GM23248 (cell line): ENCODE data around the gene TTBK1. TPM values are rescaled to one million over a fixed set of nuclear protein-coding genes. Genes with fewer than 3 reads are reported as not detected.
A peak's percentile ranks its signal among the peaks of the same experiment; 100 is the strongest.

ENCODE experiments used
- DNase-seq: peaks from one replicate; pipeline ENCODE4 v3.0.0-alpha.2; 2015
- H2AFZ ChIP-seq: fragments of 200-600 bp; sonication (generic); 2 replicates; pipeline ENCODE4 v1.6.1; 2016; ENCODE audit warnings: antibody characterized with exemption
- H3F3A ChIP-seq: fragments of 200-600 bp; sonication (generic); 2 replicates; pipeline ENCODE4 v1.6.1; 2016; ENCODE audit warnings: mild to moderate bottlenecking, antibody characterized with exemption, mixed run types; ENCODE audit not compliant: insufficient read depth
- H3K27ac ChIP-seq: fragments of 200-600 bp; sonication (generic); 2 replicates; pipeline ENCODE4 v1.5.1; 2016; ENCODE audit warnings: mild to moderate bottlenecking
- H3K27me3 ChIP-seq: fragments of 200-600 bp; sonication (generic); replicated peaks from 2 replicates; pipeline ENCODE4 v1.6.1; 2016; ENCODE audit warnings: mild to moderate bottlenecking; ENCODE audit not compliant: insufficient read depth
- H3K36me3 ChIP-seq: fragments of 200-600 bp; sonication (generic); 2 replicates; pipeline ENCODE4 v1.6.1; 2016; ENCODE audit warnings: low read depth, mild to moderate bottlenecking
- H3K4me1 ChIP-seq: fragments of 200-600 bp; sonication (generic); 2 replicates; pipeline ENCODE4 v1.6.1; 2016; ENCODE audit warnings: mild to moderate bottlenecking; ENCODE audit not compliant: insufficient read depth
- H3K4me2 ChIP-seq: fragments of 200-600 bp; sonication (generic); one replicate; pipeline ENCODE4 v1.6.1; 2016; ENCODE audit warnings: mild to moderate bottlenecking; ENCODE audit not compliant: unreplicated experiment
- H3K4me3 ChIP-seq: fragments of 200-600 bp; sonication (generic); 2 replicates; pipeline ENCODE4 v1.5.1; 2016; ENCODE audit warnings: mild to moderate bottlenecking
- H3K79me2 ChIP-seq: fragments of 200-600 bp; sonication (generic); 2 replicates; pipeline ENCODE4 v1.6.1; 2016; ENCODE audit warnings: mild to moderate bottlenecking; ENCODE audit not compliant: insufficient read depth
- H3K9ac ChIP-seq: fragments of 200-600 bp; sonication (generic); 2 replicates; pipeline ENCODE4 v1.6.1; 2016; ENCODE audit warnings: mild to moderate bottlenecking
- H3K9me2 ChIP-seq: fragments of 200-600 bp; sonication (generic); 2 replicates; pipeline ENCODE4 v1.6.1; 2016; ENCODE audit warnings: mixed run types, mild to moderate bottlenecking, moderate library complexity; ENCODE audit not compliant: insufficient read depth
- H3K9me3 ChIP-seq: fragments of 200-600 bp; sonication (generic); one replicate; pipeline ENCODE4 v1.6.1; 2017; ENCODE audit warnings: low read depth
- H4K20me1 ChIP-seq: fragments of 200-600 bp; sonication (generic); 2 replicates; pipeline ENCODE4 v1.6.0; 2016; ENCODE audit not compliant: insufficient read depth
- EZH2 ChIP-seq: fragments of 200-600 bp; sonication (generic); IDR thresholded peaks from 2 replicates; pipeline ENCODE4 v1.6.1; 2018; ENCODE audit warnings: antibody characterized with exemption, mild to moderate bottlenecking; ENCODE audit not compliant: insufficient read depth, poor library complexity, severe bottlenecking
- EZH2phosphoT487 ChIP-seq: fragments of 200-600 bp; sonication (generic); IDR thresholded peaks from 2 replicates; pipeline ENCODE4 v1.6.1; 2018; ENCODE audit warnings: antibody characterized with exemption, moderate library complexity, mild to moderate bottlenecking, low read depth; ENCODE audit not compliant: insufficient read depth
- WGBS, 2 experiments: methylation state at CpG; one replicate each; pipeline ENCODE4 v1.1.6; 2015 to 2017; ENCODE audit warnings: low lambda C conversion rate in 2 of 2, low coverage in 1 of 2; ENCODE audit errors: missing lambda C conversion rate in 2 of 2; 5-methylcytosine and 5-hydroxymethylcytosine counted together
- in situ Hi-C: fragments of 300-500 bp; cut with MboI; formaldehyde crosslinking; loops from 2 replicates; pipeline ENCODE4 v1.15.0; 2020
- polyA plus RNA-seq: library from polyadenylated mRNA; unstranded; fragments of >200 nt; fragmentation: Nextera tagmentation; extraction: Ambion mirVana; gene quantifications from 2 replicates; pipeline ENCODE4 v1.2.1, GENCODE V29; 2016
- total RNA-seq: library from RNA; depleted of rRNA; stranded (reverse); fragments of >200 nt; shearing (Covaris generic); gene quantifications from 2 replicates; pipeline ENCODE4 v1.2.3, GENCODE V29; 2014

TTBK1 gene
- total and polyA plus RNA-seq, 2 experiments from 2014 or later: not detected

DNA sequence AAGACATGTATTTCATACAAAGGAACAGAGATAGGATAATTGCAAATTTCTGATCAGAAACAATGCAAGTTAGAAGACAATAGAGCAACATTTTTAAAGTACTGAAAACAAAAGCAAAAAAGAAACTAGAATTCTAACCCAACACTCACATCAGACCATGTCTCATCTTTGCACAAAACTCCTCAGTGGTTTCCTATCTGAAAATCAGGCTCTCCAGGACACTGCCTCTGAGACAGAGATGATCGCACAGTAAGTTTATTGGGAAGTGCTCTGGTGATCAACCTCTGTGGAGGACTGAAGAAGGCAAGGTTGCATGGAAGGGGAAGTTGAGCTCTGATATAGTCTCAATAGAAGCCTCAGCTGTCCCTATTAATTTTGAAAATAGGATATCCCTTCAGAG is 2.3 kb upstream of the TTBK1 start:
- H3K79me2 ChIP-seq: no peaks in the 10 kb centered on the region
- no peaks in the 10 kb centered on the region for H4K20me1 ChIP-seq
- no peak for DNase-seq
- H3K4me2 ChIP-seq: no peak overlapping the region
- TF ChIP-seq EZH2: no peak
- no peak for TF ChIP-seq EZH2phosphoT487
- H3K9me3 ChIP-seq: no peaks in the 10 kb centered on the region
- WGBS, 2 experiments: 94 to 95% methylated on average over 1 of the region's 1 CpG
- H3K27ac ChIP-seq: no peak overlapping the region
- in situ Hi-C loops: no loop called here
- H2AFZ ChIP-seq: no peak overlapping the region
- H3K4me1 ChIP-seq: no peaks in the 10 kb centered on the region
- peaks cover 61% of the 10 kb centered on the region for H3K27me3 ChIP-seq
- no peaks in the 10 kb centered on the region for H3K9me2 ChIP-seq
- no peaks in the 10 kb centered on the region for H3K36me3 ChIP-seq
- no peak overlapping the region for H3K4me3 ChIP-seq
- no peaks in the 10 kb centered on the region for H3F3A ChIP-seq
- H3K9ac ChIP-seq: no peak overlapping the region

DNA sequence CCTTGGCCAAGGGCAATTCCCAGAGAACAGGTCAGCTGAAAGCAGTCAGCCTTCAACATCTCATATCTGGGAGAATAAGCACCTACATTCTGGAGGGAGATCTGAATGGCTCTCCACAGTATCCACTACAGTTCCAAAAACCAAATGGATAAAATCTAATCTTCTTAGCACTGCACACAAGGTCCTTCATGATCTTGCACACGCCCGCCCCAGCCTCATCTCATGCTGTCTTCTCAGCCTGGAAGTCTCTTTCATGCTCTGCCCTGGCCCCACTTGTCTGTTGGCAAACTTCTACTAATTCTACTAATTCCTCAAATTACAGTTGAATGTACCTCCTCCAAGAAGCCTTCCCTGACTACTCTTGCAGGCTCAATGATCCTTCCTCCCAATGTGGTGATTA is 1.8 kb upstream of the TTBK1 start:
- no peaks in the 10 kb centered on the region for H3K9me2 ChIP-seq
- H3F3A ChIP-seq: no peaks in the 10 kb centered on the region
- no peak overlapping the region for H3K27ac ChIP-seq
- DNase-seq: no peak
- no peaks in the 10 kb centered on the region for H3K36me3 ChIP-seq
- TF ChIP-seq EZH2 (no peak), EZH2phosphoT487 (no peak)
- no peak overlapping the region for H3K4me2 ChIP-seq
- in situ Hi-C loops: no loop called here
- 32 to 34% methylated on average over 2 of the region's 2 CpGs for WGBS, 2 experiments
- no peaks in the 10 kb centered on the region for H3K79me2 ChIP-seq
- no peak overlapping the region for H3K4me3 ChIP-seq
- no peak overlapping the region for H3K9ac ChIP-seq
- no peaks in the 10 kb centered on the region for H4K20me1 ChIP-seq
- peaks cover 63% of the 10 kb centered on the region for H3K27me3 ChIP-seq
- H3K4me1 ChIP-seq: no peaks in the 10 kb centered on the region
- H2AFZ ChIP-seq: no peak overlapping the region
- H3K9me3 ChIP-seq: no peaks in the 10 kb centered on the region

DNA sequence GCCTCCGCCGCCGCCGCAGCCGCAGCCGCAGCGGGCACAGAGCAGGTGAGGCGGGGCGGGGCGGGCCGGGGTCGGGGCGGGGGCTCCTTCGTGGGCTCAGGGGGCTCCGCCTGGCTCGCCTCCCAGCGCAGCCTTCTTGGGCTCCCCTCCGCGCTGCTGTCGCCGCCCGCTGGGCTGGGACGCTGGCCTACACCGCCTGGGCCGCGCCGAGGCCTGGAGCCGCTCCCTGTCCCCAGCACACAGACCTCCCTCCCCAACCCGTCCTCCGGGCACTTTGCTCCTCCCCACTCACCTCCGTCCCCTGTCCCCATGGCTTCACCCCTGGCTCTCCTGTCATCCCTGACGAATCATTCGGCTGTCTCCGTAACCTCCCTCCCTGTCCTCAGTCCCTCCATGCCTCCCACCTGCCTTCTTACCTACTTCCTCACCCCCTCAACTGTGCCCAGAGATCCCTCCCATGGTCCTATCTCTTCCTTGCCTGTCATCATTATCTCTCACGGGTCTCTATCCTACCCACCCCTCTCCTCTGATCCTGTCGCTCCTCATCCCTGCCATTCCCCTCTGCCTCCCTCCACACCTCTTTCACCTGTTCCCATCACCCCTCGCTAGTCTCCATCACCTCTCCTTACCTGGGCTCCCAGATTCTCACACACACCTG is 512 bp downstream of the TTBK1 start:
- no peaks in the 10 kb centered on the region for H3K9me2 ChIP-seq
- H3K4me1 ChIP-seq: no peaks in the 10 kb centered on the region
- H3K4me2 ChIP-seq: no peak overlapping the region
- WGBS, 2 experiments: 12 to 15% methylated on average over 4 to 29 of the region's 37 CpGs
- H3K36me3 ChIP-seq: no peaks in the 10 kb centered on the region
- H3K27ac ChIP-seq: no peak overlapping the region
- no peak for DNase-seq
- H4K20me1 ChIP-seq: no peaks in the 10 kb centered on the region
- TF ChIP-seq EZH2phosphoT487: 0 out of 2 replicates have a peak, but pooled peaks have one; percentile 45
- TF ChIP-seq EZH2: peak; percentile 44
- no peak overlapping the region for H3K9ac ChIP-seq
- no peaks in the 10 kb centered on the region for H3F3A ChIP-seq
- in situ Hi-C loops: no loop called here
- peaks cover 69% of the 10 kb centered on the region for H3K27me3 ChIP-seq
- H3K79me2 ChIP-seq: no peaks in the 10 kb centered on the region
- no peaks in the 10 kb centered on the region for H3K9me3 ChIP-seq
- H2AFZ ChIP-seq: no peak overlapping the region
- H3K4me3 ChIP-seq: no peak overlapping the region

DNA sequence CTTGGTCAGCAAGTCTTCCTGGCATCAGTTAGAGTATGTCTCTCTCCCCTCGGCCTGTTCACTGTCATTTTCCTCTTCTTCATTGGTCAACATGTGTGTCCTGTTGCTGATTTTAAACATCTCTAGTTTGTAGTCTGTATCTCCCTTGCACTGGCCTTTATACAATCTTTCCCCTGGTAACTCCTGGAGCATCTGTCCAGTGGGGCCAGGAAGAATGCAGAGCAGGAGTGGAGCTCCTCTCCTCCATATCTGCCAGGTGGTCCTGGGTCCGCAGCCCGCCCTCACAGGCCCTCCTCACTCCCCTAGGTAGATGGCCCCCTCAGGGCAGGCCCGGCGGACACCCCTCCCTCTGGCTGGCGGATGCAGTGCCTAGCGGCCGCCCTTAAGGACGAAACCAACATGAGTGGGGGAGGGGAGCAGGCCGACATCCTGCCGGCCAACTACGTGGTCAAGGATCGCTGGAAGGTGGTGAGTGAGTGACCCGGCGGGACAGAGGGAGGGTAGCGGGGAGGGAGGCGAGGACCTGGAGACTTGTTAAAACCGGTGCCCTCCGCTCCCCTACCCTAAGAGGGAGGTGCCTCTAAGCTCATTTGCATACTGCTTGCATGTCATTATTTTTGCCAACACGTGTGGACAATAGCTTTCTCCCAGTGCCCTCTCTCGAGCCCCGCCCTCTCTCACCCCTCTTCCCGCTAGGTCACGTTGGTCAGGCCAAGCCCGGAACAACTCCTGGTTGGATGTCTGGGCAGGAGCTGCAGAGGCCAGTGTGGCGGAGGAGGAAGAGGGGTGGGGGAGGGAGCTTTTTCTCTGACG is 3.2 kb downstream of the TTBK1 start:
- Histone ChIP-seq H3K9ac (no peak overlapping the region), H3K79me2 (no peaks in the 10 kb centered on the region), H4K20me1 (no peaks in the 10 kb centered on the region), H3K9me3 (no peaks in the 10 kb centered on the region), H3K4me3 (peak overlapping the region; percentile 56), H3K27ac (no peak overlapping the region), H3K9me2 (no peaks in the 10 kb centered on the region), H3K36me3 (no peaks in the 10 kb centered on the region), H3K4me1 (no peaks in the 10 kb centered on the region), H3K27me3 (peaks cover 76% of the 10 kb centered on the region), H3K4me2 (peak overlapping the region; percentile 85), H2AFZ (peak overlapping the region; percentile 35; the same call in 1 of the 2 replicates), H3F3A (no peaks in the 10 kb centered on the region)
- 21 to 26% methylated on average over 23 to 27 of the region's 27 CpGs for WGBS, 2 experiments
- in situ Hi-C loops: no loop called here
- DNase-seq: no peak
- no peak for TF ChIP-seq EZH2
- no peak for TF ChIP-seq EZH2phosphoT487
